HFFc6 (cell line): ENCODE results near the gene MTCL1. TPM values are rescaled to one million over a fixed set of nuclear protein-coding genes. Genes with fewer than 3 reads are reported as not detected.

Experiments
- DNase-seq: peaks from one replicate; pipeline ENCODE4 v3.0.0-alpha.2; 2018
- H3K27ac Mint-ChIP-seq: 2 replicates; pipeline ENCODE4 v1.8.0; 2020; ENCODE audit warnings: mild to moderate bottlenecking, mixed read lengths
- H3K27me3 Mint-ChIP-seq: 2 replicates; pipeline ENCODE4 v1.8.0; 2021; ENCODE audit warnings: mild to moderate bottlenecking, moderate library complexity, mixed read lengths; ENCODE audit not compliant: insufficient read depth
- H3K36me3 Mint-ChIP-seq: 2 replicates; pipeline ENCODE4 v1.8.0; 2021; ENCODE audit warnings: low read depth, mixed read lengths
- H3K4me1 Mint-ChIP-seq: 2 replicates; pipeline ENCODE4 v1.8.0; 2020; ENCODE audit warnings: low read depth, mixed read lengths
- H3K4me3 Mint-ChIP-seq: 2 replicates; pipeline ENCODE4 v1.8.0; 2020; ENCODE audit warnings: mild to moderate bottlenecking, moderate library complexity, mixed read lengths
- H3K9me3 Mint-ChIP-seq: 2 replicates; pipeline ENCODE4 v1.8.0; 2020; ENCODE audit warnings: mild to moderate bottlenecking, mixed read lengths
- total RNA-seq, 6 experiments: library from RNA; stranded (reverse); fragmentation: NEBNext Ultra II Directional; extraction: Animal tissue kit (Norgen Biotek cat#: 25700); gene quantifications; 2 replicates in 1 of 6; 3 replicates in 5 of 6; pipeline ENCODE4 v1.2.3, GENCODE V29; 2021
- TF ChIP-seq, protein P1 (sequence below): fragments of 200-600 bp; sonication (generic); IDR thresholded peaks from 2 replicates; pipeline ENCODE4 v1.5.0; 2021; ENCODE audit warnings: antibody characterized with exemption, mild to moderate bottlenecking

Gene MTCL1
- total RNA-seq, 6 experiments from 2014 or later, result 47.2 to 59.7 (median 55.3) TPM

DNA sequence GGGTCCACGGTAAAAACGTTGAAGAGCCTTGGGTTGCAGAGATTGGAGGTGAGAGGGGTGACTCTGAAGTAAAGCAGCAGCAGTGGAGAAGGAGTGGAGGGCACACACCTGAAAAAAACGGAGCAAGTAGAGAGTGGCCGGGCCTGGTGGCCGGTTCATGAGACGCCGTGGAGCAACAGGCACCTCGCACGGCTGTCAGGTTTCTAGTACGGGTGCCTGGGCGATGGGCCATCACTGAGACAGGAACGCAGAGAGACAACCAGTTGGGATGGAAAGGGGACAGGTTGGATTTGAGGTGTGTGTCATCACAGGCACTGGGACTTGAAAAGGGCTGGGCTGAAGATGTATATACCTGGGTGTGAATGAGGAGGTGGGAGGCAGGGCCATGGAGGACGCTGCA lies 104.2 kb downstream of the MTCL1 start:
- Mint-ChIP-seq H3K4me3 (no peak overlapping the region), H3K36me3 (peaks cover 70% of the 10 kb centered on the region), H3K27me3 (peaks cover 1% of the 10 kb centered on the region; the same call in 1 of the 2 replicates), H3K4me1 (peaks cover 77% of the 10 kb centered on the region), H3K9me3 (no peaks in the 10 kb centered on the region), H3K27ac (peak overlapping the region; percentile 40)
- no peak for DNase-seq
- TF ChIP-seq, protein P1, sequence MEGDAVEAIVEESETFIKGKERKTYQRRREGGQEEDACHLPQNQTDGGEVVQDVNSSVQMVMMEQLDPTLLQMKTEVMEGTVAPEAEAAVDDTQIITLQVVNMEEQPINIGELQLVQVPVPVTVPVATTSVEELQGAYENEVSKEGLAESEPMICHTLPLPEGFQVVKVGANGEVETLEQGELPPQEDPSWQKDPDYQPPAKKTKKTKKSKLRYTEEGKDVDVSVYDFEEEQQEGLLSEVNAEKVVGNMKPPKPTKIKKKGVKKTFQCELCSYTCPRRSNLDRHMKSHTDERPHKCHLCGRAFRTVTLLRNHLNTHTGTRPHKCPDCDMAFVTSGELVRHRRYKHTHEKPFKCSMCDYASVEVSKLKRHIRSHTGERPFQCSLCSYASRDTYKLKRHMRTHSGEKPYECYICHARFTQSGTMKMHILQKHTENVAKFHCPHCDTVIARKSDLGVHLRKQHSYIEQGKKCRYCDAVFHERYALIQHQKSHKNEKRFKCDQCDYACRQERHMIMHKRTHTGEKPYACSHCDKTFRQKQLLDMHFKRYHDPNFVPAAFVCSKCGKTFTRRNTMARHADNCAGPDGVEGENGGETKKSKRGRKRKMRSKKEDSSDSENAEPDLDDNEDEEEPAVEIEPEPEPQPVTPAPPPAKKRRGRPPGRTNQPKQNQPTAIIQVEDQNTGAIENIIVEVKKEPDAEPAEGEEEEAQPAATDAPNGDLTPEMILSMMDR, result no peak

DNA sequence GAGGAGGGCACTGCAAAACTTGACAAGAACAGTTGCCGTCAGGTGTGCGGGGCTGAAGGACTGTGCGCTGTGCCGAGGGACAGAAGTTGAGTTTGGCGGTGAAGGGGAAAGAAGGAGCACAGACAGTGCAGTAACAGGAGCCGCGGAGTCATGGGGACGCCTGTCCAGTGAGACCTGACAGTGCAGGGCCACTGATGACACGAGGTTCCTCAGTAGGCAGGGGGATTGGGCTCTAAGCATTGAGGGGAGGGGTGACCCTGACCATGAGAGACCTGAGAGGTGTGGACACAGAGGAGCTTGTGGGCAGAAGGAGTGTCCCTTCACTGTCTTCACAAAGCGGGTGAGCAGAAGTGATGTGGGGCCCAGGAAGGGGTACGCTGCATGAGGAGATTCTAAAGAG lies 104.8 kb downstream of the MTCL1 start:
- H3K4me3 Mint-ChIP-seq, result no peak overlapping the region
- peaks cover 1% of the 10 kb centered on the region; the same call in 1 of the 2 replicates for H3K27me3 Mint-ChIP-seq
- peaks cover 82% of the 10 kb centered on the region for H3K4me1 Mint-ChIP-seq
- peaks cover 75% of the 10 kb centered on the region for H3K36me3 Mint-ChIP-seq
- no peak for DNase-seq
- no peaks in the 10 kb centered on the region for H3K9me3 Mint-ChIP-seq
- H3K27ac Mint-ChIP-seq, result peak overlapping the region; percentile 10
- TF ChIP-seq, protein P1, result no peak

DNA sequence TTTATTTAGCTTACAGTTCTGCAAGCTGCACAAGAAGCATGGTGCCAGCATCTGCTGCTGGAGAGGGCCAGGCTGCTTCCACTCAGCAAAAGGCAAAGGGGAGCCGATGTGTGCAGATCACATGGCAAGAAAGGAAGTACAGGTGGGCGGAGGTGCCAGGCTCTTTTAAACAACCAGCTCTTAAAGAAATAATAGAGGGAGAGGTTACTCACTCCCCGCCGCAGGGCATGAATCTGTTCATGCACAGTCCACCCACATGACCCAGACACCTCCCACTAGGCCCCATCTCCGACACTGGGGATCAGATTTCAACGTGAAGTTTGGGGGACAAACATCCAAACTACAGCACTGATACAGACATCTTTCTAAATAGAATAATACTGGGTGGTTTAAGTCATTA lies 105.8 kb downstream of the MTCL1 start:
- no peak for DNase-seq
- peaks cover 86% of the 10 kb centered on the region for H3K4me1 Mint-ChIP-seq
- peaks cover 1% of the 10 kb centered on the region; the same call in 1 of the 2 replicates for H3K27me3 Mint-ChIP-seq
- TF ChIP-seq, protein P1, result no peak
- no peaks in the 10 kb centered on the region for H3K9me3 Mint-ChIP-seq
- no peak overlapping the region for H3K4me3 Mint-ChIP-seq
- peaks cover 77% of the 10 kb centered on the region for H3K36me3 Mint-ChIP-seq
- peak overlapping the region; percentile 56 for H3K27ac Mint-ChIP-seq

DNA sequence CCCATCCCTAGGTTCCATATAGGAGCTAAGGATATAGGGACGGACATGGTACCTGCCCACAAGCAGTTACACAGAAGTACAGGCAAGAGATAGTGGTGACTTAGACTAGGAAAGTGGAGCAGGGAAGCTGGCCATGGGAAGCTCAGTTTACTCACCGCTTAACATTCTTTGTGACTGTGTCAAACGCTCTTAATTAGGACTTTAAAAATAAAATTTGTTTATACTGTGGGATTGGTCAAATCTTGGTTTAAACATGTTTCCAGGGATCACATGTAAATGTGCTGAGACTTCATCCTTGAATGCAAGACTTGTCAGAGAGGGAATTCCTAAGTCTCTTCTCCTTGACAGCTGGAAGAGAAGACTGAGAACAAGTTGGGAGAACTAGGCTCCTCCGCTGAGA lies 107.3 kb downstream of the MTCL1 start:
- no peaks in the 10 kb centered on the region for H3K9me3 Mint-ChIP-seq
- peaks cover 93% of the 10 kb centered on the region for H3K4me1 Mint-ChIP-seq
- TF ChIP-seq, protein P1, result no peak
- peak; percentile 80 for DNase-seq
- H3K27ac Mint-ChIP-seq, result peak overlapping the region; percentile 87
- peak overlapping the region; percentile 85 for H3K4me3 Mint-ChIP-seq
- peaks cover 1% of the 10 kb centered on the region; the same call in 1 of the 2 replicates for H3K27me3 Mint-ChIP-seq
- peaks cover 78% of the 10 kb centered on the region for H3K36me3 Mint-ChIP-seq

DNA sequence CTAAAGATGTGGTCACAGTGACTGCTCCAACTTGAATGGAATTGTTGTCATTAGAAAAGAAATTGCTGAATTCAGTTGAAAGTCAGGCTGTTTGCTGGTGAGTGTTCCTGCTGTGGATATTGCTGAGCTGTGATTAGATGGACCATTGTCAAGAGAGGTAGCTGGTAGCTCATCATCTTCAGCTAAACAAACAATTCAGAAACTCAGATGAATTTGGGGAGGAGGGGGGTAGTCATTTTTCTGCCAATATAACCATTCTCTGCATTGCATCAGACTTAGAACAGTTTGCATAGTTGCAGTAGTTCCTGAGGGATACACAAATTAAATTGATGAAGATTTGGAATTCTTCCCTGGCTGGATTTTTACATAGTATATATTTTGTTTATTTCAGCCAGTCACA lies 108.3 kb downstream of the MTCL1 start:
- TF ChIP-seq, protein P1, result no peak
- peaks cover 86% of the 10 kb centered on the region for H3K4me1 Mint-ChIP-seq
- peak overlapping the region; percentile 87 for H3K27ac Mint-ChIP-seq
- peak; percentile 29 for DNase-seq
- peaks cover 1% of the 10 kb centered on the region; the same call in 1 of the 2 replicates for H3K27me3 Mint-ChIP-seq
- H3K36me3 Mint-ChIP-seq, result peaks cover 77% of the 10 kb centered on the region
- H3K9me3 Mint-ChIP-seq, result no peaks in the 10 kb centered on the region
- peak overlapping the region; percentile 85 for H3K4me3 Mint-ChIP-seq
